Loucy (cell line): ENCODE data around the gene ZNF467.

Source experiments
- H2AFZ ChIP-seq: fragments of 200-600 bp; sonication (generic); 2 replicates; pipeline ENCODE4 v1.6.0; 2016; ENCODE audit warnings: antibody characterized with exemption, mild to moderate bottlenecking, low read length, moderate library complexity
- H3F3A ChIP-seq: fragments of 200-600 bp; 2 replicates; pipeline ENCODE4 v1.6.0; 2016; ENCODE audit warnings: antibody characterized with exemption, low read depth, mild to moderate bottlenecking
- H3K27me3 ChIP-seq: fragments of 200-600 bp; sonication (generic); 2 replicates; pipeline ENCODE4 v1.6.1; 2014; ENCODE audit warnings: low read length, mild to moderate bottlenecking; ENCODE audit not compliant: insufficient read depth, poor library complexity, severe bottlenecking
- H3K36me3 ChIP-seq: fragments of 200-600 bp; sonication (generic); 2 replicates; pipeline ENCODE4 v1.6.1; 2016; ENCODE audit warnings: low read length; ENCODE audit not compliant: insufficient read depth
- H3K4me1 ChIP-seq: fragments of 200-600 bp; sonication (generic); 2 replicates; pipeline ENCODE4 v1.5.1; 2014; ENCODE audit warnings: low read length, mild to moderate bottlenecking; ENCODE audit not compliant: insufficient read depth, poor library complexity, severe bottlenecking
- H3K4me2 ChIP-seq: fragments of 200-600 bp; sonication (generic); 2 replicates; pipeline ENCODE4 v1.6.0; 2014; ENCODE audit warnings: antibody characterized with exemption, low read length, low read depth, mild to moderate bottlenecking; ENCODE audit not compliant: poor library complexity, severe bottlenecking
- H3K4me3 ChIP-seq: fragments of 200-600 bp; sonication (generic); 2 replicates; pipeline ENCODE4 v1.5.1; 2014; ENCODE audit warnings: low read length, mild to moderate bottlenecking, mixed read lengths; ENCODE audit not compliant: poor library complexity, severe bottlenecking
- H3K79me2 ChIP-seq: fragments of 200-600 bp; sonication (generic); 2 replicates; pipeline ENCODE4 v1.6.1; 2014; ENCODE audit warnings: low read length; ENCODE audit not compliant: insufficient read depth
- H3K9ac ChIP-seq: fragments of 200-600 bp; sonication (generic); 2 replicates; pipeline ENCODE4 v1.6.0; 2014; ENCODE audit warnings: mild to moderate bottlenecking, low read depth, low read length, moderate library complexity; ENCODE audit not compliant: poor library complexity, severe bottlenecking
- H3K9me2 ChIP-seq: fragments of 200-600 bp; sonication (generic); replicated peaks from 2 replicates; pipeline ENCODE4 v1.6.1; 2016; ENCODE audit warnings: low read depth, low read length, mixed read lengths
- H3K9me3 ChIP-seq: fragments of 200-600 bp; sonication (generic); 2 replicates; pipeline ENCODE4 v1.6.1; 2014; ENCODE audit warnings: mild to moderate bottlenecking, antibody characterized with exemption, low read length, low read depth; ENCODE audit not compliant: insufficient read depth
- H4K20me1 ChIP-seq: fragments of 200-600 bp; sonication (generic); 2 replicates; pipeline ENCODE4 v1.6.0; 2014; ENCODE audit warnings: antibody characterized with exemption, low read length, mild to moderate bottlenecking; ENCODE audit not compliant: insufficient read depth, poor library complexity, severe bottlenecking
- CTCF ChIP-seq: fragments of 200-600 bp; sonication (generic); conservative IDR thresholded peaks from 2 replicates; pipeline ENCODE4 v1.5.1; 2014; ENCODE audit warnings: mild to moderate bottlenecking, antibody characterized with exemption, low read length
- EZH2phosphoT487 ChIP-seq: fragments of 200-600 bp; IDR thresholded peaks from 2 replicates; pipeline ENCODE4 v1.6.1; 2018; ENCODE audit warnings: antibody characterized with exemption, mild to moderate bottlenecking, moderate library complexity, borderline replicate concordance

Gene ZNF467

DNA sequence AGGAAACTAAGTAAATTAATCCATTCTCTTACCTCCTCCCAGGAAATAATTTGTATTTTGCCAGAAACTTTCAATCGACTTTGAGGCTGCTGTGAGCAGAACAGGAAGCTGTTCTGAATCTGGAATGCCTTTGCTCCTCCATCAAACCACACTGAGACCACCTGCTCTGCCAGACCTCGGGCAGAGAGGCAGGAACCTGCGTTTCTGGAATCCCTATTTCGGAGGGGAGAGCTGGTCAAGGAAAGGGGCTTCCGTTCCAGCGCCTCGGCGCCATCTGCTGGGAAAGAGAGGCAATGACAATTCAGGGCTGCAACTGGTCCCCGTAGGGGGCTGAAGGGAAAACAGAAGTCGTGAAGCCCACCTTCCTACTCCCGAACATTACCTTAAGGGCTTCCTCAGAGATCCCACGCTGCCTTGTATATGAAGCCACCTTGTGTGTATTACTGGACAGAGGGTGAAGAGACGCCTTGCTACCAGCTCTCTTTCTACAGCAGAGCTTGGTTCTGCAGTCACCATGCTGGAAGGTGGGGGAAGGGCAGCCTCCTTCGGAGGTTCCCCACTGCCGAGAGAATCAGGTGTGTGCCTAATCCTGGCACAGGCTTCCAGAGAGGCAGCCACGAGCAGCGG lies 31.2 kb downstream of the ZNF467 start:
- peaks cover 14% of the 10 kb centered on the region for H3K4me1 ChIP-seq
- peak overlapping the region; percentile 79 for H3K4me3 ChIP-seq
- peak overlapping the region; percentile 95 for H2AFZ ChIP-seq
- H4K20me1 ChIP-seq = no peaks in the 10 kb centered on the region
- H3K4me2 ChIP-seq = peak overlapping the region; percentile 99
- no peaks in the 10 kb centered on the region for H3F3A ChIP-seq
- no peaks in the 10 kb centered on the region for H3K27me3 ChIP-seq
- no peaks in the 10 kb centered on the region for H3K9me3 ChIP-seq
- no peaks in the 10 kb centered on the region for H3K79me2 ChIP-seq
- peak overlapping the region; percentile 59 for H3K9ac ChIP-seq
- no peaks in the 10 kb centered on the region for H3K9me2 ChIP-seq
- H3K36me3 ChIP-seq = no peaks in the 10 kb centered on the region
- TF ChIP-seq CTCF (peak; percentile 94), EZH2phosphoT487 (no peak)

DNA sequence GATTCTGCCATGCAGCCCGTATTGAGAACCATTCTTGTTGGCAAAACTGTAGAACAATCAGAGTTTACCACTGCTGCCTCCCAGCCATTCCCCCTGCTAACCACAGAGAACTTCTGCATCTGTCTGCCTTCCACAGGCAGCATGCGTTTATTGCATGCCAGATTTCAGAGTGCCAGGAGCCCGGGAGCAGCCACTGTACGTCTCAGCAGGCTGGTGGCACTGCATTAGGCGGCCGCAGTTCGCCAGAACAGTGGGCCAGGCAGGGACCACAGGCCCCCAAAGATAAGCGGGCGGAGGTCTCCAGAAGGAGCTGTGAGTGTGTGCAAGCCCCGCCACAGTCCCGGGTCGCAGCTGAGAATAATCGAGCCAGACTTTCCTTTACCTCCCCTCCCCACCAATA lies 31.8 kb downstream of the ZNF467 start:
- Histone ChIP-seq H3K36me3 (no peaks in the 10 kb centered on the region), H3K4me3 (peak overlapping the region; percentile 79), H3K27me3 (no peaks in the 10 kb centered on the region), H3K9ac (peak overlapping the region; percentile 59), H3K9me2 (no peaks in the 10 kb centered on the region), H3K79me2 (no peaks in the 10 kb centered on the region), H3F3A (no peaks in the 10 kb centered on the region), H3K4me2 (peak overlapping the region; percentile 99), H3K4me1 (peaks cover 18% of the 10 kb centered on the region), H4K20me1 (no peaks in the 10 kb centered on the region), H2AFZ (peak overlapping the region; percentile 95), H3K9me3 (no peaks in the 10 kb centered on the region)
- TF ChIP-seq EZH2phosphoT487 (no peak), CTCF (no peak)

- Histone ChIP-seq H3K4me3 (no peak overlapping the region), H3K9ac (no peak overlapping the region), H3K4me1 (peaks cover 11% of the 10 kb centered on the region), H3K36me3 (no peaks in the 10 kb centered on the region; the same call in 1 of the 2 replicates), H2AFZ (no peak overlapping the region), H3K4me2 (peak overlapping the region; percentile 4), H3K9me3 (no peaks in the 10 kb centered on the region), H3K9me2 (no peaks in the 10 kb centered on the region), H4K20me1 (no peaks in the 10 kb centered on the region), H3F3A (no peaks in the 10 kb centered on the region), H3K27me3 (no peaks in the 10 kb centered on the region), H3K79me2 (no peaks in the 10 kb centered on the region)
- no peak for TF ChIP-seq CTCF
- no peak for TF ChIP-seq EZH2phosphoT487
These were observed 36.7 kb downstream of the ZNF467 start for GRCh38 chr7:149736478-149737360.
